GM23248 (cell line): Measurements from ENCODE around the gene CHAC2.

Source experiments
- EZH2 ChIP-seq: fragments of 200-600 bp; sonication (generic); IDR thresholded peaks from 2 replicates; pipeline ENCODE4 v1.6.1; 2018; ENCODE audit warnings: antibody characterized with exemption, mild to moderate bottlenecking; ENCODE audit not compliant: insufficient read depth, poor library complexity, severe bottlenecking
- EZH2phosphoT487 ChIP-seq: fragments of 200-600 bp; sonication (generic); IDR thresholded peaks from 2 replicates; pipeline ENCODE4 v1.6.1; 2018; ENCODE audit warnings: antibody characterized with exemption, moderate library complexity, mild to moderate bottlenecking, low read depth; ENCODE audit not compliant: insufficient read depth

- no peak for TF ChIP-seq EZH2
- no peak for TF ChIP-seq EZH2phosphoT487
Measured at GRCh38 chr2:53802617-53803151, 35.1 kb downstream of the CHAC2 start.
